HTERT RPE-1 (cell line): ENCODE results near the gene NDUFA1.
"Not testable (repeated sequence)": the region's sequence is repeated elsewhere in the genome, so short reads cannot be mapped to it uniquely, and the experiment has no call there.

Source experiments
- in situ Hi-C: fragments of 300-500 bp; cut with MboI; formaldehyde crosslinking; loops from 4 replicates; pipeline ENCODE4 v1.14.3; 2020; ENCODE audit warnings: low sequenced_read_pairs

The NDUFA1 gene

GRCh38 chrX:119899125-119899524 is 27.5 kb downstream of the NDUFA1 start:
- in situ Hi-C loops = no loop called here

GRCh38 chrX:119900976-119901375 is 29.3 kb downstream of the NDUFA1 start:
- in situ Hi-C loops = no loop called here

- in situ Hi-C loops = no loop called here
Measured at GRCh38 chrX:119916310-119916709, 44.7 kb downstream of the NDUFA1 start.

GRCh38 chrX:119917877-119918276 is 46.2 kb downstream of the NDUFA1 start:
- in situ Hi-C loops = no loop called here

GRCh38 chrX:119919835-119920585 is 48.4 kb downstream of the NDUFA1 start:
- in situ Hi-C loops = no loop called here

GRCh38 chrX:119922391-119922790 is 50.8 kb downstream of the NDUFA1 start:
- in situ Hi-C loops = not testable (repeated sequence)
